ENCODE data around the gene MINDY2. TPM values are rescaled to one million over a fixed set of nuclear protein-coding genes. Genes with fewer than 3 reads are reported as not detected.
"Not testable (repeated sequence)": the region's sequence is repeated elsewhere in the genome, so short reads cannot be mapped to it uniquely, and the experiment has no call there.

MINDY2 gene
- total RNA-seq, 2 donors from 2014 or later = 28.7 to 35.5 TPM

GRCh38 chr15:58779554-58779953 is 8.5 kb downstream of the MINDY2 start:
- intact Hi-C loops (cut with DNase I) = no loop called here
- DNase-seq = no peak
- peak in 1 of 2 donors; percentile 80 for ATAC-seq

- intact Hi-C loops (cut with DNase I) = no loop called here
- DNase-seq (no peak), ATAC-seq (no peak)
Observed at GRCh38 chr15:58785355-58785754, 14.3 kb downstream of the MINDY2 start.

- intact Hi-C loops (cut with DNase I) = no loop called here
- DNase-seq (no peak), ATAC-seq (no peak)
Observed at GRCh38 chr15:58788056-58788710, 17.1 kb downstream of the MINDY2 start.

GRCh38 chr15:58793862-58794261 is 22.8 kb downstream of the MINDY2 start:
- DNase-seq = no peak
- peak; percentile 34 to 71 for ATAC-seq
- intact Hi-C loops (cut with DNase I) = no loop called here

- intact Hi-C loops (cut with DNase I) = no loop called here
- ATAC-seq (no peak), DNase-seq (no peak)
Observed at GRCh38 chr15:58795825-58796224, 24.7 kb downstream of the MINDY2 start.

GRCh38 chr15:58797505-58797904 is 26.4 kb downstream of the MINDY2 start:
- ATAC-seq = no peak
- intact Hi-C loops (cut with DNase I) = no loop called here

GRCh38 chr15:58805095-58805494 is 34.0 kb downstream of the MINDY2 start:
- intact Hi-C loops (cut with DNase I) = no loop called here
- DNase-seq = no peak
- no peak for ATAC-seq

More at GRCh38 chr15:58797505-58797904, 26.4 kb downstream of the MINDY2 start:
- DNase-seq = no peak

- DNase-seq; ATAC-seq; intact Hi-C loops (cut with DNase I): not testable (repeated sequence)
Observed at GRCh38 chr15:58823267-58823666, 52.2 kb downstream of the MINDY2 start.

- DNase-seq (no peak), ATAC-seq (no peak)
- intact Hi-C loops (cut with DNase I) = no loop called here
Observed at GRCh38 chr15:58830556-58830955, 59.5 kb downstream of the MINDY2 start.

GRCh38 chr15:58833681-58834426 is 62.8 kb downstream of the MINDY2 start:
- DNase-seq; intact Hi-C loops (cut with DNase I); ATAC-seq: not testable (repeated sequence)

GRCh38 chr15:58839485-58839884 is 68.4 kb downstream of the MINDY2 start:
- ATAC-seq = no peak
- no peak for DNase-seq
- intact Hi-C loops (cut with DNase I) = no loop called here

- no peak for DNase-seq
- no peak for ATAC-seq
- intact Hi-C loops (cut with DNase I) = no loop called here
Observed at GRCh38 chr15:58840048-58840447, 68.9 kb downstream of the MINDY2 start.

- DNase-seq (no peak), ATAC-seq (no peak)
- intact Hi-C loops (cut with DNase I) = no loop called here
Observed at GRCh38 chr15:58842713-58843396, 71.8 kb downstream of the MINDY2 start.

GRCh38 chr15:58851205-58851604 is 80.1 kb downstream of the MINDY2 start:
- intact Hi-C loops (cut with DNase I); ATAC-seq; DNase-seq: not testable (repeated sequence)

GRCh38 chr15:58852347-58852746 is 81.2 kb downstream of the MINDY2 start:
- ATAC-seq (no peak), DNase-seq (no peak)
- intact Hi-C loops (cut with DNase I) = no loop called here

GRCh38 chr15:58854593-58854992 is 83.5 kb downstream of the MINDY2 start:
- intact Hi-C loops (cut with DNase I) = no loop called here
- no peak for DNase-seq
- no peak for ATAC-seq

- intact Hi-C loops (cut with DNase I) = no loop called here
- no peak for ATAC-seq
- no peak for DNase-seq
Observed at GRCh38 chr15:58856086-58856485, 85.0 kb downstream of the MINDY2 start.

GRCh38 chr15:58856621-58857020 is 85.5 kb downstream of the MINDY2 start:
- DNase-seq; ATAC-seq; intact Hi-C loops (cut with DNase I): not testable (repeated sequence)

- intact Hi-C loops (cut with DNase I) = no loop called here
- ATAC-seq (no peak), DNase-seq (no peak)
Observed at GRCh38 chr15:58862326-58862725, 91.2 kb downstream of the MINDY2 start.

All from left cardiac atrium (tissue), 4 donors.